HEK293 (cell line): ENCODE measurements around the gene SLMAP.

Experiments
- CTCF ChIA-PET: fragments of 350-600 bp; formaldehyde crosslinking; extraction: SDS; loops from one replicate; lab custom pipeline; 2021; ENCODE audit warnings: antibody characterized with exemption; lab: Yijun Ruan, JAX
- POLR2A ChIA-PET: fragments of 300-600 bp; formaldehyde crosslinking; extraction: SDS; loops from one replicate; lab custom pipeline; 2020; ENCODE audit warnings: antibody characterized with exemption, inconsistent platforms; lab: Yijun Ruan, JAX
- H3K27ac ChIP-seq: fragments of 200-500 bp; sonication (Bioruptor generic); 2 replicates; pipeline ENCODE4 v1.5.1; 2014; ENCODE audit warnings: low read depth, low read length, control low read depth, inconsistent platforms; ENCODE audit errors: extremely low read depth
- H3K36me3 ChIP-seq, 2 experiments: fragments of 200-500 bp in 1 of 2; sonication (Bioruptor generic) in 1 of 2; 1 replicate in 1 of 2; 2 replicates in 1 of 2; pipeline ENCODE4 v1.5.1; 2014 to 2017; ENCODE audit warnings: inconsistent platforms in 2 of 2, low read length in 2 of 2; ENCODE audit not compliant: control insufficient read depth in 2 of 2, insufficient read depth in 1 of 2
- H3K4me1 ChIP-seq: fragments of 200-500 bp; sonication (Bioruptor generic); 2 replicates; pipeline ENCODE4 v1.5.1; 2014; ENCODE audit warnings: mild to moderate bottlenecking, low read length, inconsistent platforms; ENCODE audit not compliant: control insufficient read depth, insufficient read depth
- H3K4me3 ChIP-seq: 2 replicates; pipeline ENCODE4 v1.5.1; 2011; ENCODE audit warnings: low read depth, mild to moderate bottlenecking, control low read depth, low read length, moderate library complexity
- H3K9me3 ChIP-seq: fragments of 200-500 bp; sonication (Bioruptor generic); 2 replicates; pipeline ENCODE4 v1.5.1; 2014; ENCODE audit warnings: low read depth, low read length, inconsistent platforms; ENCODE audit not compliant: control insufficient read depth, insufficient read depth
- GLI2 ChIP-seq: fragments of 450-650 bp; formaldehyde crosslinking; IDR thresholded peaks from 2 replicates; pipeline ENCODE4; 2017; ENCODE audit warnings: missing biosample characterization, missing genetic modification characterization, low read depth, borderline replicate concordance
- GLIS2 ChIP-seq: fragments of 450-650 bp; formaldehyde crosslinking; IDR thresholded peaks from 2 replicates; pipeline ENCODE4 v1.5.1; 2016; ENCODE audit warnings: missing biosample characterization, missing genetic modification characterization
- KLF7 ChIP-seq: fragments of 450-650 bp; formaldehyde crosslinking; IDR thresholded peaks from 2 replicates; pipeline ENCODE4 v1.5.1; 2016; ENCODE audit warnings: missing biosample characterization, missing genetic modification characterization, borderline replicate concordance
- KLF8 ChIP-seq: fragments of 450-650 bp; formaldehyde crosslinking; IDR thresholded peaks from 2 replicates; pipeline ENCODE4 v1.5.1; 2016; ENCODE audit warnings: missing biosample characterization, missing genetic modification characterization
- MEIS1 ChIP-seq: sonication (generic); formaldehyde crosslinking; IDR thresholded peaks from 2 replicates; pipeline ENCODE4 v1.8.1; 2022; ENCODE audit warnings: missing genetic modification reagents, mild to moderate bottlenecking, borderline replicate concordance
- RBAK ChIP-seq: fragments of 450-650 bp; formaldehyde crosslinking; IDR thresholded peaks from 2 replicates; pipeline ENCODE4 v1.5.1; 2016; ENCODE audit warnings: missing biosample characterization, missing genetic modification characterization
- REST ChIP-seq: fragments of 450-650 bp; formaldehyde crosslinking; IDR thresholded peaks from 2 replicates; pipeline ENCODE4 v1.5.1; 2016; ENCODE audit warnings: missing biosample characterization, missing genetic modification characterization
- SALL2 ChIP-seq: fragments of 450-650 bp; formaldehyde crosslinking; IDR thresholded peaks from 2 replicates; pipeline ENCODE4 v1.5.0; 2017; ENCODE audit warnings: missing biosample characterization, mild to moderate bottlenecking, missing genetic modification characterization, borderline replicate concordance
- SCRT1 ChIP-seq: fragments of 450-650 bp; formaldehyde crosslinking; IDR thresholded peaks from 2 replicates; pipeline ENCODE4 v1.5.1; 2016; ENCODE audit warnings: missing biosample characterization, missing genetic modification characterization, borderline replicate concordance
- SCRT2 ChIP-seq: fragments of 450-650 bp; formaldehyde crosslinking; IDR thresholded peaks from 2 replicates; pipeline ENCODE4 v1.5.1; 2016; ENCODE audit warnings: missing biosample characterization, missing genetic modification characterization
- SP3 ChIP-seq: fragments of 450-650 bp; formaldehyde crosslinking; IDR thresholded peaks from 2 replicates; pipeline ENCODE4 v1.5.1; 2016; ENCODE audit warnings: missing biosample characterization, missing genetic modification characterization
- ZNF146 ChIP-seq: fragments of 450-650 bp; formaldehyde crosslinking; IDR thresholded peaks from 2 replicates; pipeline ENCODE4 v1.5.1; 2016; ENCODE audit warnings: missing biosample characterization, missing genetic modification characterization
- ZNF202 ChIP-seq: fragments of 450-650 bp; formaldehyde crosslinking; IDR thresholded peaks from 2 replicates; pipeline ENCODE4 v1.5.1; 2016; ENCODE audit warnings: missing biosample characterization, missing genetic modification characterization, borderline replicate concordance
- ZNF221 ChIP-seq: fragments of 450-650 bp; formaldehyde crosslinking; IDR thresholded peaks from 2 replicates; pipeline ENCODE4 v1.5.1; 2017; ENCODE audit warnings: missing biosample characterization, missing genetic modification characterization, borderline replicate concordance
- ZNF266 ChIP-seq: fragments of 450-650 bp; formaldehyde crosslinking; IDR thresholded peaks from 2 replicates; pipeline ENCODE4 v1.5.1; 2016; ENCODE audit warnings: missing biosample characterization, missing genetic modification characterization, low read depth
- ZNF391 ChIP-seq: fragments of 450-650 bp; formaldehyde crosslinking; IDR thresholded peaks from 2 replicates; pipeline ENCODE4 v1.5.1; 2016; ENCODE audit warnings: low read depth, missing biosample characterization, missing genetic modification characterization, borderline replicate concordance
- ZNF473 ChIP-seq: fragments of 450-650 bp; formaldehyde crosslinking; IDR thresholded peaks from 2 replicates; pipeline ENCODE4 v1.5.1; 2017; ENCODE audit warnings: missing biosample characterization, missing genetic modification characterization
- ZNF514 ChIP-seq: fragments of 450-650 bp; formaldehyde crosslinking; IDR thresholded peaks from 2 replicates; pipeline ENCODE4 v1.5.1; 2016; ENCODE audit warnings: missing biosample characterization, missing genetic modification characterization
- ZNF555 ChIP-seq: fragments of 450-650 bp; formaldehyde crosslinking; conservative IDR thresholded peaks from 2 replicates; pipeline ENCODE4 v1.5.1; 2017; ENCODE audit warnings: missing biosample characterization, mild to moderate bottlenecking, missing genetic modification characterization, inconsistent platforms
- ZNF600 ChIP-seq: fragments of 450-650 bp; formaldehyde crosslinking; IDR thresholded peaks from 2 replicates; pipeline ENCODE4 v1.5.1; 2016; ENCODE audit warnings: missing biosample characterization, missing genetic modification characterization
- ZNF658 ChIP-seq: fragments of 450-650 bp; formaldehyde crosslinking; IDR thresholded peaks from 2 replicates; pipeline ENCODE4; 2016; ENCODE audit warnings: missing biosample characterization, missing genetic modification characterization
- ZNF677 ChIP-seq: fragments of 450-650 bp; IDR thresholded peaks from 2 replicates; pipeline ENCODE4 v1.5.0; 2018; ENCODE audit warnings: missing biosample characterization, mild to moderate bottlenecking, missing genetic modification characterization, moderate library complexity
- ZNF776 ChIP-seq: fragments of 450-650 bp; formaldehyde crosslinking; IDR thresholded peaks from 2 replicates; pipeline ENCODE4 v1.5.0; 2017; ENCODE audit warnings: missing biosample characterization, missing genetic modification characterization, borderline replicate concordance
- ZNF777 ChIP-seq: fragments of 450-650 bp; formaldehyde crosslinking; IDR thresholded peaks from 2 replicates; pipeline ENCODE4 v1.5.1; 2017; ENCODE audit warnings: missing biosample characterization, missing genetic modification characterization, borderline replicate concordance
- TF ChIP-seq, protein P1 (sequence below): fragments of 450-650 bp; formaldehyde crosslinking; conservative IDR thresholded peaks from 2 replicates; pipeline ENCODE4 v1.5.1; 2016; ENCODE audit warnings: low read depth, missing biosample characterization, missing genetic modification characterization

The SLMAP gene

DNA sequence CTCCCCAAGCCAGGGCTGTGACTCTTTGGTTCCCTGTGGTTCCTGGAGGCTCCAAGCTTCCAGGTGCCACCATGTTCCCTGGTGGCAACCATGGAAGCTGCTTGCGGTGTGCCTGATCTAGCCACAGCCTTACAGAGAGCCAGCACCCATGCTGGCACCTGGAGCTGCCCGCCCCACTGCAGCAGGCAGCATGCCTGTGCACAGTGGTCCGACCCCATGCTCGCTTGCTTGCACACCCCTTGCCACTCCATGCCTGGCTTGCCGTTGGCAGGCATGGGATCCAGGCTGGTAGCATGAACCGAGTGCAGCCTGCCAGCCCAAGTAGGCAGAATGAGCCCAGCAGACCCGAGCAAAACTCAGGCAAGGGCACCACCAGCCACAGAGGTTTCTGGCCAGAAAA, 53.9 kb downstream of the SLMAP start (continued):
- TF ChIP-seq ZNF555 (tag by site-specific recombination), result no peak
- TF ChIP-seq SP3 (tag by site-specific recombination), result no peak
- TF ChIP-seq ZNF202 (tag by site-specific recombination), result no peak
- no peak for TF ChIP-seq ZNF777 (tag by site-specific recombination)
- TF ChIP-seq ZNF514 (tag by site-specific recombination), result no peak
- no peak for TF ChIP-seq ZNF391
- no peak for TF ChIP-seq ZNF146 (tag by site-specific recombination)
- no peak for TF ChIP-seq ZNF266 (tag by site-specific recombination)
- TF ChIP-seq, all 188 proteins: peak for 0

GRCh38 chr3:57810471-57811137, 54.5 kb downstream of the SLMAP start:
- H3K27ac ChIP-seq, result no peak overlapping the region
- H3K4me3 ChIP-seq, result no peak overlapping the region
- TF ChIP-seq ZNF776, result no peak
- TF ChIP-seq, protein P1, sequence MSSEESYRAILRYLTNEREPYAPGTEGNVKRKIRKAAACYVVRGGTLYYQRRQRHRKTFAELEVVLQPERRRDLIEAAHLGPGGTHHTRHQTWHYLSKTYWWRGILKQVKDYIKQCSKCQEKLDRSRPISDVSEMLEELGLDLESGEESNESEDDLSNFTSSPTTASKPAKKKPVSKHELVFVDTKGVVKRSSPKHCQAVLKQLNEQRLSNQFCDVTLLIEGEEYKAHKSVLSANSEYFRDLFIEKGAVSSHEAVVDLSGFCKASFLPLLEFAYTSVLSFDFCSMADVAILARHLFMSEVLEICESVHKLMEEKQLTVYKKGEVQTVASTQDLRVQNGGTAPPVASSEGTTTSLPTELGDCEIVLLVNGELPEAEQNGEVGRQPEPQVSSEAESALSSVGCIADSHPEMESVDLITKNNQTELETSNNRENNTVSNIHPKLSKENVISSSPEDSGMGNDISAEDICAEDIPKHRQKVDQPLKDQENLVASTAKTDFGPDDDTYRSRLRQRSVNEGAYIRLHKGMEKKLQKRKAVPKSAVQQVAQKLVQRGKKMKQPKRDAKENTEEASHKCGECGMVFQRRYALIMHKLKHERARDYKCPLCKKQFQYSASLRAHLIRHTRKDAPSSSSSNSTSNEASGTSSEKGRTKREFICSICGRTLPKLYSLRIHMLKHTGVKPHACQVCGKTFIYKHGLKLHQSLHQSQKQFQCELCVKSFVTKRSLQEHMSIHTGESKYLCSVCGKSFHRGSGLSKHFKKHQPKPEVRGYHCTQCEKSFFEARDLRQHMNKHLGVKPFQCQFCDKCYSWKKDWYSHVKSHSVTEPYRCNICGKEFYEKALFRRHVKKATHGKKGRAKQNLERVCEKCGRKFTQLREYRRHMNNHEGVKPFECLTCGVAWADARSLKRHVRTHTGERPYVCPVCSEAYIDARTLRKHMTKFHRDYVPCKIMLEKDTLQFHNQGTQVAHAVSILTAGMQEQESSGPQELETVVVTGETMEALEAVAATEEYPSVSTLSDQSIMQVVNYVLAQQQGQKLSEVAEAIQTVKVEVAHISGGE (tag by site-specific recombination), result no peak
- TF ChIP-seq ZNF266 (tag by site-specific recombination), result no peak
- TF ChIP-seq KLF8 (tag by site-specific recombination), result no peak
- TF ChIP-seq GLIS2 (tag by site-specific recombination), result no peak
- TF ChIP-seq GLI2 (tag by site-specific recombination), result no peak
- 0 out of 2 replicates have a peak, but pooled peaks have one; percentile 32 for TF ChIP-seq ZNF677
- TF ChIP-seq ZNF221 (tag by site-specific recombination), result no peak
- TF ChIP-seq ZNF473 (tag by site-specific recombination), result no peak
- TF ChIP-seq KLF7 (tag by site-specific recombination), result no peak
- peak; percentile 69; the same call in 1 of the 2 replicates for TF ChIP-seq SCRT1 (tag by site-specific recombination)
- TF ChIP-seq SALL2, result no peak
- no peak for TF ChIP-seq ZNF600 (tag by site-specific recombination)
- no peak for TF ChIP-seq MEIS1 (CRISPR knock-in tag)
- TF ChIP-seq ZNF658 (tag by site-specific recombination), result no peak
- TF ChIP-seq SCRT2, result peak; percentile 49; the same call in 1 of the 2 replicates
- TF ChIP-seq RBAK, result no peak
- no peak for TF ChIP-seq REST (tag by site-specific recombination)
- no peaks in the 10 kb centered on the region for H3K4me1 ChIP-seq
- ChIA-PET CTCF (no interaction called here), POLR2A (no interaction called here)
- H3K36me3 ChIP-seq, result no peaks in the 10 kb centered on the region
- H3K9me3 ChIP-seq, result no peaks in the 10 kb centered on the region
